Keratinocyte (primary cell): Measurements from ENCODE around the gene PYGB.

Source experiments
- CTCF ChIP-seq, 3 experiments: IDR thresholded peaks in 1 of 3; conservative IDR thresholded peaks in 1 of 3; optimal IDR thresholded peaks in 1 of 3; 2 replicates in 2 of 3; 3 replicates in 1 of 3; pipeline versions ENCODE3 to v1.5.1; 2011; ENCODE audit warnings: low read length in 3 of 3, mild to moderate bottlenecking in 3 of 3, moderate library complexity in 2 of 3, control low read depth in 1 of 3, inconsistent platforms in 1 of 3; ENCODE audit not compliant: insufficient read depth in 2 of 3; ENCODE audit errors: extremely low read depth in 1 of 3
- EZH2 ChIP-seq: IDR thresholded peaks from one replicate; pipeline ENCODE4 v1.6.1; 2012; ENCODE audit warnings: inconsistent platforms, mild to moderate bottlenecking, low read length, moderate library complexity

- TF ChIP-seq CTCF (optimal IDR thresholded peaks at IDR 0.05 in 1 of 3, IDR thresholded peaks at IDR 0.05 in 1 of 3, conservative IDR thresholded peaks at IDR 0.05 in 1 of 3; ENCODE audit: extremely low read depth in 1 of 3, insufficient read depth in 2 of 3, low read length in 3 of 3) = peak; percentile 73 to 81 (median 75)
- TF ChIP-seq EZH2 = no peak
These were observed 62.5 kb downstream of the PYGB start for GRCh38 chr20:25310268-25310920.
